ENCODE measurements around the gene ABLIM3. TPM values are rescaled to one million over a fixed set of nuclear protein-coding genes. Genes with fewer than 3 reads are reported as not detected.
A peak's percentile ranks its signal among the peaks of the same experiment; 100 is the strongest.

Gene ABLIM3
- total RNA-seq, 4 donors from 2014 or later: 2.6 to 49.5 (median 6.9) TPM

DNA sequence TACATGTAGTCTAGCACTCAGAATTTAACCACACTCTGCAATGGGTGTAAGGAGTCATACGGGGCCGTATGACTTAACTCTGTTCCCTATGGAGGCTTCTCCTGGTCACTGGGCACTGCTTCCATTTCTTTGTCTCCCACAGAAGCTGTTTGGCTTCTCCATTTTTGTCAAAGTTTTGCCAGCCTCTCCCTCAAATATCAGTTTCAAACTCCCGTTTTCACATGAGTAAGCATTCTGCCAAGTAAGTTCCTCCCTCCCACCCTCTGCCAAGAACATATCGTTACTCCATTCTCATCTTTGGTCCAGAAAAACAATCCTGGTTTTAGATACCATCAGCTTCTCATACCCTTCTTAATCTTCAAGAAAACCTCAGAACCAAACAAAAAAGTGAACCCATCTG, 136.5 kb downstream of the ABLIM3 start:
- H3K27me3 ChIP-seq: no peaks in the 10 kb centered on the region
- peaks cover 0 to 3% of the 10 kb centered on the region in 2 donors for H3K4me1 ChIP-seq
- intact Hi-C loops (cut with DNase I; ENCODE audit: low total_unique reads): no loop called here
- no peaks in the 10 kb centered on the region for H3K9me3 ChIP-seq
- TF ChIP-seq CTCF (IDR thresholded peaks at IDR 0.05): no peak
- TF ChIP-seq POLR2A (IDR thresholded peaks at IDR 0.05): no peak
- DNase-seq: no peak
- peak overlapping the region in 1 of 2 donors; percentile 5 for H3K27ac ChIP-seq
- H3K36me3 ChIP-seq: no peaks in the 10 kb centered on the region
- H3K4me3 ChIP-seq: no peak overlapping the region

DNA sequence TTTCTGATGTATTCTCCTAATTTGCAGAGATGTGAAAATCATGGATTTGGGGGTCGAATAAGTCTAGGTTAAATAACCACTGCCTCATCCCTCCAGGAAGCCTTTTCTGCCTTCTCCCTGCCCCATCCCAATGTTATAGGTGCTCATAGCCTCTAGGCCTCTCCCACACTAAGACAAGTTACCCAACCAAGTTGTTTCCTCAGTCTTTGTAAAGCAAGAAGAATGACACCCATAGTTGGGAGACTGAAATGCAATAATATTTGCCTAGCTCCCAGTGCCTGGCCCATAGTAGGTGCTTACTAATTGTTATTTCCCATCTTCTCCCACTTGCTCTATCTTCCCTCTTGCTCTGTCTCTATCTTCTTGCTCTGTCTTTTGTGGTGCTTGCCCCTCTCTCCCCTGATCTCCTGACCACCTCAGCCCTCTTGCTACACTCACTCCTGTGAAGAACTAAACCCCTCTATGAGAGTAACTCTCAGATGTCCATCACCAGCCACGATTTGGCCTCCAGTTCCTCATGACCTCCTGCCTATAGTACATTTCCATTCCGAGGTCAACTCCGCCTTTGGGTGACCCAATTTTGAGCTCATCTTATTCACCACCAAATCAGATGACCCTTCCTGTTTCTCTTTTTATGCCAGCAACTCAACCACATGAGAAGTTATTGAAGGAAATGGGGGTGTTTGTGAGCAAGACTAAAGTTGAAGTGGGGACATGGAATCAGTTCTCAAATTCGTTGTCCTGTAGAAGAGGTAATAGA, 137.3 kb downstream of the ABLIM3 start:
- Histone ChIP-seq H3K9me3 (no peaks in the 10 kb centered on the region), H3K27me3 (no peaks in the 10 kb centered on the region), H3K4me1 (no peaks in the 10 kb centered on the region), H3K36me3 (no peaks in the 10 kb centered on the region), H3K4me3 (no peak overlapping the region), H3K27ac (peak overlapping the region in 1 of 2 donors; percentile 5)
- no peak for DNase-seq
- intact Hi-C loops (cut with DNase I; ENCODE audit: low total_unique reads): no loop called here
- TF ChIP-seq CTCF (IDR thresholded peaks at IDR 0.05) (no peak), POLR2A (IDR thresholded peaks at IDR 0.05) (no peak)

GRCh38 chr5:149279661-149280060, 138.4 kb downstream of the ABLIM3 start:
- no peaks in the 10 kb centered on the region for H3K9me3 ChIP-seq
- no peak overlapping the region for H3K27ac ChIP-seq
- intact Hi-C loops (cut with DNase I; ENCODE audit: low total_unique reads): no loop called here
- no peak for TF ChIP-seq POLR2A (IDR thresholded peaks at IDR 0.05)
- no peak for TF ChIP-seq CTCF (IDR thresholded peaks at IDR 0.05)
- H3K4me1 ChIP-seq: no peaks in the 10 kb centered on the region
- DNase-seq: no peak
- H3K27me3 ChIP-seq: no peaks in the 10 kb centered on the region
- no peaks in the 10 kb centered on the region for H3K36me3 ChIP-seq
- no peak overlapping the region for H3K4me3 ChIP-seq

GRCh38 chr5:149280124-149280523, 138.8 kb downstream of the ABLIM3 start:
- no peak overlapping the region for H3K27ac ChIP-seq
- H3K4me1 ChIP-seq: no peaks in the 10 kb centered on the region
- intact Hi-C loops (cut with DNase I; ENCODE audit: low total_unique reads): no loop called here

More at GRCh38 chr5:149280124-149280523, 138.8 kb downstream of the ABLIM3 start:
- H3K36me3 ChIP-seq: no peaks in the 10 kb centered on the region
- TF ChIP-seq CTCF (IDR thresholded peaks at IDR 0.05) (no peak), POLR2A (IDR thresholded peaks at IDR 0.05) (no peak)
- no peaks in the 10 kb centered on the region for H3K9me3 ChIP-seq
- no peak for DNase-seq
- no peak overlapping the region for H3K4me3 ChIP-seq
- no peaks in the 10 kb centered on the region for H3K27me3 ChIP-seq
